Measurements from ENCODE around the gene BMS1. TPM values are rescaled to one million over a fixed set of nuclear protein-coding genes. Genes with fewer than 3 reads are reported as not detected.

The BMS1 gene
- total and polyA plus RNA-seq, 2 of the 13 experiments (the other 11 are each of a cell fraction or from before 2014, with no cell fraction given): 3.9 to 25.2 TPM

DNA sequence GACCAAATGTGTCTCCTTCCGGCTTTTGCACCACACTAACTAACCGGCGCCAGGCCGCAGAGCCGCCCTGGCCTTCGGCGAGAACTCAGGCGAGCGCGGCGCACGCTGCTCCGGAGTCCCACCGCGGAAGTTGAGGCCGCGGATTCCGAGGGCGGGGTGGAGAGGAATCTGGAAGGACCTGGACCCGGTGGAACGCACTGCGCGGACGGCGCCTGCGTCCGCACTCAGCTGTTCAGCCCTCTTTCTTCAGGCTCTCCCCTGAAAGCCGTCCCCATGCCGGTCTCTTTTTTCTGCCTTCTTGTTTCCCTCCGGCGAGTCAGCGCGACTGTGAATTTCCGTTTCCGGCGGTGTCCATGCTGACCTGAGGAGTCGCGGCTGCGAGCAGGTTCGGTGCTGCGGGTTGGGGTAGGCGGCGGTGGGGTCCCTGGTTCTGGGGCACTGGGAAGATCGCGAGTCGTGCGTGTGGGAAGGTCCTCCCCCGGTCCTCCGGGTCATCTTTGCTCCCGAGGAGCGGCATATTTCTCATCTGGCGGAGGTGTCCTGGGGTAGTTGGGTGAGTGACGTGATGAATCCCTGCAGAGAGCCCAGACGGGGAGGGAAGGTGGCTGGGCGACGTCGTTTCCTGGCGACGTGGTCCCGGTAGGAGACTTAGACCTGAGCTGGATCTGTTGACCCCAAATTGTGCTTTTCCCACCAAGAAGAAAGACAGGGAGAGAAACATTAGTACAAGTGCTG is at the start of gene BMS1 (continued):
- TF ChIP-seq, protein P1, sequence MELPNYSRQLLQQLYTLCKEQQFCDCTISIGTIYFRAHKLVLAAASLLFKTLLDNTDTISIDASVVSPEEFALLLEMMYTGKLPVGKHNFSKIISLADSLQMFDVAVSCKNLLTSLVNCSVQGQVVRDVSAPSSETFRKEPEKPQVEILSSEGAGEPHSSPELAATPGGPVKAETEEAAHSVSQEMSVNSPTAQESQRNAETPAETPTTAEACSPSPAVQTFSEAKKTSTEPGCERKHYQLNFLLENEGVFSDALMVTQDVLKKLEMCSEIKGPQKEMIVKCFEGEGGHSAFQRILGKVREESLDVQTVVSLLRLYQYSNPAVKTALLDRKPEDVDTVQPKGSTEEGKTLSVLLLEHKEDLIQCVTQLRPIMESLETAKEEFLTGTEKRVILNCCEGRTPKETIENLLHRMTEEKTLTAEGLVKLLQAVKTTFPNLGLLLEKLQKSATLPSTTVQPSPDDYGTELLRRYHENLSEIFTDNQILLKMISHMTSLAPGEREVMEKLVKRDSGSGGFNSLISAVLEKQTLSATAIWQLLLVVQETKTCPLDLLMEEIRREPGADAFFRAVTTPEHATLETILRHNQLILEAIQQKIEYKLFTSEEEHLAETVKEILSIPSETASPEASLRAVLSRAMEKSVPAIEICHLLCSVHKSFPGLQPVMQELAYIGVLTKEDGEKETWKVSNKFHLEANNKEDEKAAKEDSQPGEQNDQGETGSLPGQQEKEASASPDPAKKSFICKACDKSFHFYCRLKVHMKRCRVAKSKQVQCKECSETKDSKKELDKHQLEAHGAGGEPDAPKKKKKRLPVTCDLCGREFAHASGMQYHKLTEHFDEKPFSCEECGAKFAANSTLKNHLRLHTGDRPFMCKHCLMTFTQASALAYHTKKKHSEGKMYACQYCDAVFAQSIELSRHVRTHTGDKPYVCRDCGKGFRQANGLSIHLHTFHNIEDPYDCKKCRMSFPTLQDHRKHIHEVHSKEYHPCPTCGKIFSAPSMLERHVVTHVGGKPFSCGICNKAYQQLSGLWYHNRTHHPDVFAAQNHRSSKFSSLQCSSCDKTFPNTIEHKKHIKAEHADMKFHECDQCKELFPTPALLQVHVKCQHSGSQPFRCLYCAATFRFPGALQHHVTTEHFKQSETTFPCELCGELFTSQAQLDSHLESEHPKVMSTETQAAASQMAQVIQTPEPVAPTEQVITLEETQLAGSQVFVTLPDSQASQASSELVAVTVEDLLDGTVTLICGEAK (IDR thresholded peaks at IDR 0.05): peak; percentile 98
- TF ChIP-seq, protein P1 (CRISPR knock-in tag; IDR thresholded peaks at IDR 0.05): peak; percentile 90
- TF ChIP-seq ZNF414 (CRISPR knock-in tag; IDR thresholded peaks at IDR 0.05): peak; percentile 98
- TF ChIP-seq BRCA1 (CRISPR knock-in tag; IDR thresholded peaks at IDR 0.05): peak; percentile 81; the same call in 1 of the 2 replicates
- TF ChIP-seq ZNF883 (CRISPR knock-in tag; IDR thresholded peaks at IDR 0.05; ENCODE audit: not compliant biosample characterization): peak; percentile 85
- TF ChIP-seq SNAI1 (CRISPR knock-in tag; IDR thresholded peaks at IDR 0.05; ENCODE audit: borderline replicate concordance): peak; percentile 75; the same call in 1 of the 2 replicates
- TF ChIP-seq EZH2 (conservative IDR thresholded peaks at IDR 0.05; ENCODE audit: low read depth, low read length): no peak
- TF ChIP-seq ZNF720 (CRISPR knock-in tag; IDR thresholded peaks at IDR 0.05): peak; percentile 42; the same call in 1 of the 2 replicates
- TF ChIP-seq ZNF747 (CRISPR knock-in tag; IDR thresholded peaks at IDR 0.05; ENCODE audit: borderline replicate concordance): peak; percentile 94
- TF ChIP-seq ZNF230 (CRISPR knock-in tag; IDR thresholded peaks at IDR 0.05): peak; percentile 95
- TF ChIP-seq, protein P2, sequence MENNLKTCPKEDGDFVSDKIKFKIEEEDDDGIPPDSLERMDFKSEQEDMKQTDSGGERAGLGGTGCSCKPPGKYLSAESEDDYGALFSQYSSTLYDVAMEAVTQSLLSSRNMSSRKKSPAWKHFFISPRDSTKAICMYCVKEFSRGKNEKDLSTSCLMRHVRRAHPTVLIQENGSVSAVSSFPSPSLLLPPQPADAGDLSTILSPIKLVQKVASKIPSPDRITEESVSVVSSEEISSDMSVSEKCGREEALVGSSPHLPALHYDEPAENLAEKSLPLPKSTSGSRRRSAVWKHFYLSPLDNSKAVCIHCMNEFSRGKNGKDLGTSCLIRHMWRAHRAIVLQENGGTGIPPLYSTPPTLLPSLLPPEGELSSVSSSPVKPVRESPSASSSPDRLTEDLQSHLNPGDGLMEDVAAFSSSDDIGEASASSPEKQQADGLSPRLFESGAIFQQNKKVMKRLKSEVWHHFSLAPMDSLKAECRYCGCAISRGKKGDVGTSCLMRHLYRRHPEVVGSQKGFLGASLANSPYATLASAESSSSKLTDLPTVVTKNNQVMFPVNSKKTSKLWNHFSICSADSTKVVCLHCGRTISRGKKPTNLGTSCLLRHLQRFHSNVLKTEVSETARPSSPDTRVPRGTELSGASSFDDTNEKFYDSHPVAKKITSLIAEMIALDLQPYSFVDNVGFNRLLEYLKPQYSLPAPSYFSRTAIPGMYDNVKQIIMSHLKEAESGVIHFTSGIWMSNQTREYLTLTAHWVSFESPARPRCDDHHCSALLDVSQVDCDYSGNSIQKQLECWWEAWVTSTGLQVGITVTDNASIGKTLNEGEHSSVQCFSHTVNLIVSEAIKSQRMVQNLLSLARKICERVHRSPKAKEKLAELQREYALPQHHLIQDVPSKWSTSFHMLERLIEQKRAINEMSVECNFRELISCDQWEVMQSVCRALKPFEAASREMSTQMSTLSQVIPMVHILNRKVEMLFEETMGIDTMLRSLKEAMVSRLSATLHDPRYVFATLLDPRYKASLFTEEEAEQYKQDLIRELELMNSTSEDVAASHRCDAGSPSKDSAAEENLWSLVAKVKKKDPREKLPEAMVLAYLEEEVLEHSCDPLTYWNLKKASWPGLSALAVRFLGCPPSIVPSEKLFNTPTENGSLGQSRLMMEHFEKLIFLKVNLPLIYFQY (CRISPR knock-in tag; IDR thresholded peaks at IDR 0.05; ENCODE audit: borderline replicate concordance): peak; percentile 79; the same call in 1 of the 2 replicates
- peak; percentile 88 for TF ChIP-seq BATF2 (CRISPR knock-in tag; IDR thresholded peaks at IDR 0.05)
- peak; percentile 44; the same call in 1 of the 2 replicates for TF ChIP-seq JDP2 (CRISPR knock-in tag; IDR thresholded peaks at IDR 0.05; ENCODE audit: borderline replicate concordance)
- TF ChIP-seq AGO1 (IDR thresholded peaks at IDR 0.05; ENCODE audit: low read depth, low read length, poor library complexity, severe bottlenecking): peak; percentile 78
